ENCODE measurements around the gene IGFL2. TPM values are rescaled to one million over a fixed set of nuclear protein-coding genes. Genes with fewer than 3 reads are reported as not detected.

Gene IGFL2
- total and polyA plus RNA-seq, 2 experiments from 2014 or later = not detected

Other genes with a start within 250 kb of the IGFL2 start
- gene MYPOP, start 245.6 kb upstream of the IGFL2 start, total RNA-seq (2014; rRNA removed; shearing (Covaris generic)) = 6.9 and 7.9 TPM in 2 replicates
- 2.7 and 3.0 TPM in 2 replicates for gene MYPOP, start 245.6 kb upstream of the IGFL2 start, polyA plus RNA-seq (2016; fragmentation: Nextera tagmentation; extraction: Ambion mirVana)
- gene NANOS2, start 233.5 kb upstream of the IGFL2 start, total RNA-seq (2014; rRNA removed; shearing (Covaris generic)) = 0.14 TPM in 1 of 2 replicates, not detected in the other
- gene NANOS2, start 233.5 kb upstream of the IGFL2 start, polyA plus RNA-seq (2016; fragmentation: Nextera tagmentation; extraction: Ambion mirVana) = 0.11 TPM in 1 of 2 replicates, not detected in the other
- gene NOVA2, start 174.4 kb upstream of the IGFL2 start, total RNA-seq (2014; rRNA removed; shearing (Covaris generic)) = 13.7 and 14.9 TPM in 2 replicates
- gene NOVA2, start 174.4 kb upstream of the IGFL2 start, polyA plus RNA-seq (2016; fragmentation: Nextera tagmentation; extraction: Ambion mirVana) = 5.1 and 5.3 TPM in 2 replicates
- gene CCDC61, start 152.8 kb upstream of the IGFL2 start, total RNA-seq (2014; rRNA removed; shearing (Covaris generic)) = 16.4 and 22.4 TPM in 2 replicates
- 6.7 and 9.8 TPM in 2 replicates for gene CCDC61, start 152.8 kb upstream of the IGFL2 start, polyA plus RNA-seq (2016; fragmentation: Nextera tagmentation; extraction: Ambion mirVana)
- not detected in 2 replicates for gene PGLYRP1, start 125.2 kb upstream of the IGFL2 start, total RNA-seq (2014; rRNA removed; shearing (Covaris generic))
- 0.33 TPM in 1 of 2 replicates, not detected in the other for gene PGLYRP1, start 125.2 kb upstream of the IGFL2 start, polyA plus RNA-seq (2016; fragmentation: Nextera tagmentation; extraction: Ambion mirVana)
- 0.87 and 1.0 TPM in 2 replicates for gene IGFL4, start 107.2 kb upstream of the IGFL2 start, total RNA-seq (2014; rRNA removed; shearing (Covaris generic))
- 0.06 and 0.23 TPM in 2 replicates for gene IGFL4, start 107.2 kb upstream of the IGFL2 start, polyA plus RNA-seq (2016; fragmentation: Nextera tagmentation; extraction: Ambion mirVana)
- gene IGFL3, start 23.6 kb upstream of the IGFL2 start, total RNA-seq (2014; rRNA removed; shearing (Covaris generic)) = not detected in 2 replicates
- gene IGFL3, start 23.6 kb upstream of the IGFL2 start, polyA plus RNA-seq (2016; fragmentation: Nextera tagmentation; extraction: Ambion mirVana) = not detected in 2 replicates
- not detected in 2 replicates for gene IGFL1, start 81.5 kb downstream of the IGFL2 start, total RNA-seq (2014; rRNA removed; shearing (Covaris generic))
- gene IGFL1, start 81.5 kb downstream of the IGFL2 start, polyA plus RNA-seq (2016; fragmentation: Nextera tagmentation; extraction: Ambion mirVana) = not detected in 2 replicates
- gene HIF3A, start 148.8 kb downstream of the IGFL2 start, total RNA-seq (2014; rRNA removed; shearing (Covaris generic)) = 34.1 and 70.5 TPM in 2 replicates
- gene HIF3A, start 148.8 kb downstream of the IGFL2 start, polyA plus RNA-seq (2016; fragmentation: Nextera tagmentation; extraction: Ambion mirVana) = 20.4 and 20.8 TPM in 2 replicates
- 111 and 123 TPM in 2 replicates for gene PPP5C, start 198.8 kb downstream of the IGFL2 start, total RNA-seq (2014; rRNA removed; shearing (Covaris generic))
- 45.3 and 51.6 TPM in 2 replicates for gene PPP5C, start 198.8 kb downstream of the IGFL2 start, polyA plus RNA-seq (2016; fragmentation: Nextera tagmentation; extraction: Ambion mirVana)